Right lung (tissue), 5 donors: ENCODE measurements around the gene GBA2. TPM values are rescaled to one million over a fixed set of nuclear protein-coding genes. Genes with fewer than 3 reads are reported as not detected.

Source experiments
- DNase-seq, 2 donors: peaks; one replicate each; pipeline ENCODE4 v3.0.0-alpha.2; 2013
- polyA plus RNA-seq, 5 donors: library from polyadenylated mRNA; unstranded; fragments of 120-200 nt; gene quantifications; one replicate each; pipeline versions ENCODE4 v1.2.1 to v1.2.3, GENCODE V29; 2013; ENCODE audit warnings: inconsistent platforms in 1 of 5, low replicate concordance in 1 of 5; ENCODE audit not compliant: insufficient read length in 5 of 5, insufficient read depth in 1 of 5

The GBA2 gene
- polyA plus RNA-seq, 5 donors = 85.0 to 106 (median 95.5) TPM

- DNase-seq = no peak
Observed at GRCh38 chr9:35695943-35696401, 53.1 kb downstream of the GBA2 start.

- DNase-seq = no peak
Observed at GRCh38 chr9:35691757-35692301, 57.2 kb downstream of the GBA2 start.

GRCh38 chr9:35691334-35691650, 57.7 kb downstream of the GBA2 start:
- DNase-seq = no peak

- peak; percentile 79 for DNase-seq
Observed at GRCh38 chr9:35690614-35691333, 58.3 kb downstream of the GBA2 start.

- DNase-seq = peak in 1 of 2 donors; percentile 45
Observed at GRCh38 chr9:35690294-35690613, 58.8 kb downstream of the GBA2 start.

GRCh38 chr9:35689542-35690293, 59.3 kb downstream of the GBA2 start, which contains the start of gene TPM2:
Gene TPM2 (minus strand): TSS chr9:35689925. CDS start chr9:35689817, 108 bp downstream.
- DNase-seq = peak; percentile 79 to 82

- DNase-seq = no peak
Observed at GRCh38 chr9:35688558-35689541, 60.2 kb downstream of the GBA2 start.

GRCh38 chr9:35687972-35688557, 61.0 kb downstream of the GBA2 start:
- no peak for DNase-seq

GRCh38 chr9:35687306-35687705, 61.7 kb downstream of the GBA2 start:
- DNase-seq = no peak

Other genes starting within 250 kb of the GBA2 start
- 10 to 100 TPM; 26.0 to 48.7 (median 41.7) TPM for gene TESK1, start 144.0 kb downstream of the GBA2 start, polyA plus RNA-seq
- gene CD72, start 130.8 kb downstream of the GBA2 start, polyA plus RNA-seq = 1 to 10 TPM; 2.5 to 3.9 (median 3.4) TPM
- gene SIT1, start 98.3 kb downstream of the GBA2 start, polyA plus RNA-seq = under 1 TPM; 0.40 to 0.60 (median 0.50) TPM
- 1 to 10 TPM in 1 of 5 donors, not detected in 4; 4.1 TPM for gene RMRP, start 91.2 kb downstream of the GBA2 start, polyA plus RNA-seq
- 10 to 100 TPM in 2 of 5 donors, 1 to 10 TPM in 3; 9.3 to 22.5 (median 9.8) TPM for gene CCDC107, start 90.9 kb downstream of the GBA2 start, polyA plus RNA-seq
- 10 to 100 TPM in 3 of 5 donors, 1 to 10 TPM in 2; 6.6 to 19.7 (median 10.9) TPM for gene ARHGEF39, start 84.0 kb downstream of the GBA2 start, polyA plus RNA-seq
- gene CA9, start 75.3 kb downstream of the GBA2 start, polyA plus RNA-seq = 1 to 10 TPM in 3 of 5 donors, under 1 TPM in 2; 0.51 to 1.3 (median 1.1) TPM
- gene TPM2, start 59.3 kb downstream of the GBA2 start, polyA plus RNA-seq = 100 to 1,000 TPM; 149 to 645 (median 181) TPM
- 100 to 1,000 TPM; 116 to 198 (median 132) TPM for gene TLN1, start 17.0 kb downstream of the GBA2 start, polyA plus RNA-seq
- 10 to 100 TPM; 35.4 to 41.6 (median 37.4) TPM for gene CREB3, start 16.6 kb downstream of the GBA2 start, polyA plus RNA-seq
- 10 to 100 TPM; 23.9 to 29.3 (median 25.3) TPM for gene RGP1, start 59 bp upstream of the GBA2 start, polyA plus RNA-seq
- 1 to 10 TPM in 1 of 5 donors, under 1 TPM in 2, not detected in 2; 0.53 to 1.4 (median 0.55) TPM for gene MSMP, start 5.0 kb upstream of the GBA2 start, polyA plus RNA-seq
- 10 to 100 TPM; 40.4 to 54.2 (median 47.0) TPM for gene NPR2, start 42.4 kb upstream of the GBA2 start, polyA plus RNA-seq
- 10 to 100 TPM in 4 of 5 donors, 1 to 10 TPM in 1; 8.7 to 12.5 (median 10.7) TPM for gene SPAG8, start 63.0 kb upstream of the GBA2 start, polyA plus RNA-seq
- 10 to 100 TPM; 29.1 to 42.3 (median 33.5) TPM for gene HINT2, start 65.8 kb upstream of the GBA2 start, polyA plus RNA-seq
- 1 to 10 TPM in 1 of 5 donors, under 1 TPM in 4; 0.48 to 1.0 (median 0.54) TPM for gene FAM221B, start 79.5 kb upstream of the GBA2 start, polyA plus RNA-seq
- gene TMEM8B, start 80.0 kb upstream of the GBA2 start, polyA plus RNA-seq = 10 to 100 TPM; 21.3 to 31.5 (median 27.1) TPM
- gene OR13J1, start 121.2 kb upstream of the GBA2 start, polyA plus RNA-seq = under 1 TPM in 2 of 5 donors, not detected in 3; 0.13 to 0.27 TPM
- gene HRCT1, start 157.0 kb upstream of the GBA2 start, polyA plus RNA-seq = under 1 TPM; 0.58 to 0.87 (median 0.71) TPM
- gene SPAAR, start 160.3 kb upstream of the GBA2 start, polyA plus RNA-seq = 1 to 10 TPM; 2.6 to 4.2 (median 3.5) TPM
- gene OR2S2, start 208.9 kb upstream of the GBA2 start, polyA plus RNA-seq = not detected